ENCODE results near the gene TAOK1.

Gene TAOK1

DNA sequence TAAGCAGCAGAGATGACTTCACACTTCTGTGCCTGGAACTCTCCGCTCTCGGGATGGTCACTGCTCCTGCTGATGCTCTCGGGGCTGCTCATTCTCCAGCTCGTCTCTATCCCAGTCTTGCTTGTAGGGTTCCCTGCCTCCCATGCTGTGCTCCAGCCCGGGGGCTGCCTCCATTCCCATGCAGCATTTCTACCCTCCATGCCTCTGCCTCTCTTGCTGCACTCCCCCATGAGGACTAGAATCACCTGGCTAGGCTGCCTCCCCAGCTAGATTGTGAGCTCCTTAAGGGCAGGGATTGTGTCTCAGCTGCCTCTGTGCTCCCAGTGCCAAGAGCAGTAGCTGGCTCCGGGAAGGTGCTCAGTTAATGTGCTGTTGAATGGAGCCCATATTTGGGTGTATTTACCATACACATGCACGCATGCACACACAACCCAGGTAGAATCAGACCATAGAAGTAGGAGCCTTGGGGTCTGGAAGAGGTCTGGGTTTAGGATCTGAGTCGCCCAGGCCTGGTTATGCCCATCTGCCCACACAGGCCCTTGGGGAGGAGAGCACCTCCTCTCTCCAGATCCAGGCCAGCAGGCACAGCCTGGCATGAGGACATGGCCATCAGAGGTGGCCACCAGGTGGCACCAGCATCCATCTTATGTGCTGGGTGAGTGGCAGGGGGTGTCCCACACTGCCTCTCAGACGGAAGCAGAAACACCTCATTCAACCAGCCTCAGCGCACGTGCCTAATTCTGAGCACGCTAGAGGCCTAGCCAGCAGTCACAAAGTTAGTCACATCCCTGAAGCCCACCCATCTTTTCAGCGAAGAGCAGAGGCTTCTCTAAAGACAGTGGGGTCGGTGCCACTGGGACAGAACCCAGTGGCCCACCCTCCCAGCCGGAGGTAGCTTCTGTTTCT is 190.0 kb downstream of the TAOK1 start:
- peaks cover 20% of the 10 kb centered on the region for H3K4me1 Mint-ChIP-seq
- no peak overlapping the region for H3K4me3 Mint-ChIP-seq
- H3K27me3 Mint-ChIP-seq, result no peaks in the 10 kb centered on the region
- DNase-seq (ENCODE audit: low spot score in 2 of 2) (peak; percentile 86 to 89), ATAC-seq (replicated peaks; ENCODE audit: extremely low read depth, poor library complexity, severe bottlenecking) (peak; percentile 99)
- no peak overlapping the region for H3K27ac Mint-ChIP-seq (ENCODE audit: low read depth)
- no peaks in the 10 kb centered on the region for H3K9me3 Mint-ChIP-seq
- H3K36me3 Mint-ChIP-seq (ENCODE audit: insufficient read depth), result peaks cover 13% of the 10 kb centered on the region

DNA sequence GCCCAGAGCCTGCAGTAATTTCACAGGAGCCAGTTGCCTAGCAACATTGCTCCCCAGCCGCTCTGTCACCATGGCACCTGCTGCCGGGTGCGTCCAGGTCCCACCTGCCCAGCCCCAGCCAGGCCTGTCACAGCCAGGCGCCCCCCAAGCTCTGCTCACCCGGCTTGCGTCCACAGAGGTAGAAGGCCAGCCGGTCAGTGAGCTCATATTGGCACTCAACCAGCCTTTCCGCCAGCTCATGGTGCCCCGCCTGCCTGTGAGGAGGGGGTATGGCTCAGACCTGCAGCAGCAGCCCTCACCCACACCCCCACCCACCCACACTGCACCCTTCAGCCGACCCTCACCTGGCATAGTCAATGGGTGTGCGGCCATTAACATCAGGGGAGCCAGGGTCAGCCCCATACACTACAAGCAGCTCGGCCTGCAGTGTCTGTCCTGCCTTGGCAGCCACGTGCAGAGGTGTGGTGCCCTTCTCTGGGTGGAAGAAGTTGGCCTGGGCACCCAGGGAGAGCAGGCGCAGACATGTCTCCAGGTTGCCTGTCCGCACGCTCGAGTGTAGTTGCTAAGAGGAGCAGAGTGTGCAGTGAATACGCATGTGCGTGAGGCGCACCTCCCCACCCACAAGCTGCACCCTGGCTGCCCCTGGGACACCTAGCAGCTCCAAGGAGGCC is 191.6 kb downstream of the TAOK1 start:
- Mint-ChIP-seq H3K36me3 (ENCODE audit: insufficient read depth) (peaks cover 10% of the 10 kb centered on the region), H3K4me3 (no peak overlapping the region), H3K27ac (ENCODE audit: low read depth) (no peak overlapping the region), H3K9me3 (no peaks in the 10 kb centered on the region), H3K27me3 (no peaks in the 10 kb centered on the region), H3K4me1 (peaks cover 33% of the 10 kb centered on the region)
- no peak for DNase-seq (ENCODE audit: low spot score in 2 of 2)
- no peak for ATAC-seq (replicated peaks; ENCODE audit: extremely low read depth, poor library complexity, severe bottlenecking)

DNA sequence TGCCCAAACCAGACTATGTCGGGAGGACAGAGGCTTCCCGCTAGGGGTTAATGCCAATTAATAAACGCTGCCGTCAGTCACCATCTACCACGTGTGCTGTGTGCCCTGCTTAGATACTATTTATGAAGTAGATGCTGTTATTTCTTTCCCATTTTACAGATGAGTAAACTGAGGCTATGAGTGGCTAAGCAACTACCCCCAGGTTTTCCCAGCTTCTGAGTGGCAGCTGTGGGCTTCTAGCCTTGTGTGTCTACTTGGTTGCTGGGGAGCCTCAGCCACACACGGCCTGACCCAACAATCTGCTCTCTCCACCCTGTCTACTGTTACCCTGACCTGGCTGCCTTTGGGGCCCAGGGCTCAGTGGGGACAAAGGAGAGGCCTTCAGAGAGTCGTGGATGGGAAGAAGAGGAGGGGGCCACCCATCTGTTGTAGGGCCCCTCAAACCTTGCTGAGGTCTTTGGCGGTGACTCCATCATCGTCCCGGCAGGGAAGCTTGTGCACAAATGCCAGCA is 192.1 kb downstream of the TAOK1 start:
- Mint-ChIP-seq H3K4me1 (peaks cover 38% of the 10 kb centered on the region), H3K9me3 (no peaks in the 10 kb centered on the region), H3K27me3 (no peaks in the 10 kb centered on the region), H3K4me3 (no peak overlapping the region), H3K36me3 (ENCODE audit: insufficient read depth) (peaks cover 10% of the 10 kb centered on the region), H3K27ac (ENCODE audit: low read depth) (no peak overlapping the region)
- ATAC-seq (replicated peaks; ENCODE audit: extremely low read depth, poor library complexity, severe bottlenecking) (no peak), DNase-seq (ENCODE audit: low spot score in 2 of 2) (no peak)

GRCh38 chr17:29582772-29583171 is 192.6 kb downstream of the TAOK1 start:
- peaks cover 43% of the 10 kb centered on the region for H3K4me1 Mint-ChIP-seq
- H3K4me3 Mint-ChIP-seq, result no peak overlapping the region
- ATAC-seq (replicated peaks; ENCODE audit: extremely low read depth, poor library complexity, severe bottlenecking) (no peak), DNase-seq (ENCODE audit: low spot score in 2 of 2) (no peak)
- H3K27ac Mint-ChIP-seq (ENCODE audit: low read depth), result no peak overlapping the region
- no peaks in the 10 kb centered on the region for H3K9me3 Mint-ChIP-seq
- peaks cover 10% of the 10 kb centered on the region for H3K36me3 Mint-ChIP-seq (ENCODE audit: insufficient read depth)
- H3K27me3 Mint-ChIP-seq, result no peaks in the 10 kb centered on the region

DNA sequence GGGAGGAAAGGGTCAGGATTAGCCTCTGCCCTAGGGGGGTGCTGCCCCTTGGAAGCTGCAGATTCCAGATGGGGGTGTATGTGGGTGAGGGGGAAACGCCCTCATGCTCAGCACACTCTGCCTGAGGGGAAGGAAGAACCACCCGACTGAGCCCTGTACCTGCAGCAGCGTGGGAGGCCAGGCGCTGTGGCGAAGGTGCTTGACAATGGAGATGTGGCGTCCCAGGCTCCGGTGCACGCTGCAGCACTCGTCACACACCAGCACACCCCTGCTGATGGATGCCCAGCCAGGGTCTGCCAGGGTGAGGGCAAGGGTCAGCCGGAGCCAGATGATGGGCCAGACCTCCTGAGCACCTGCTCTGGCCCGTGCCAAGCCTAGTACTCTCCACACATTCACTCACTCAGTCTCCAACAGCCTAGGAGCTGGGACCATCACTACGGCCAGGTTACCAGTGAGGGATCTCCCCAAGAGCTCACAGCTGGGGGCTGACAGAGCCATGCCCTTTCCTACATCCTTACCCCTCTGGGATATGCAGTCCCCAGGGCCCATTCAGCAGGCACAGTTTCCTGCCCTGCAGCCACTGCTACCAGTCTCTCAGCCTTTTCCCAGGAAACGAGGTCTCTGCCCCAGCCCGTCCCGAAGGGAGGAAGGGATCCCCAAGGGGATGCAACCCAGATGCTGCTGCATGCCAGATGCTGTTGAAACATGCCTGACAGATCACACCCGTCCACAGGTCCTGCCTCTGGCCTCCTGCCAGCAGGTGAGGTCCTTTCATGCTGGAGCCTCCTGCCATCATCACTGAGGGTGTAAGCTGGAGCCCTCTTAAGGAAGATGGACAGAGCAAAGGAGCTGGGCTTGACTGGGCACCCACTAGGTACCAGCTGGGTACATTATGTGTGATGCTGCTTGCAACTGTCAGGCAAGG is 193.4 kb downstream of the TAOK1 start:
- Mint-ChIP-seq H3K4me3 (no peak overlapping the region), H3K9me3 (no peaks in the 10 kb centered on the region), H3K27ac (ENCODE audit: low read depth) (no peak overlapping the region), H3K27me3 (no peaks in the 10 kb centered on the region), H3K4me1 (peaks cover 49% of the 10 kb centered on the region), H3K36me3 (ENCODE audit: insufficient read depth) (peaks cover 10% of the 10 kb centered on the region)
- DNase-seq (ENCODE audit: low spot score in 2 of 2) (no peak), ATAC-seq (replicated peaks; ENCODE audit: extremely low read depth, poor library complexity, severe bottlenecking) (no peak)

DNA sequence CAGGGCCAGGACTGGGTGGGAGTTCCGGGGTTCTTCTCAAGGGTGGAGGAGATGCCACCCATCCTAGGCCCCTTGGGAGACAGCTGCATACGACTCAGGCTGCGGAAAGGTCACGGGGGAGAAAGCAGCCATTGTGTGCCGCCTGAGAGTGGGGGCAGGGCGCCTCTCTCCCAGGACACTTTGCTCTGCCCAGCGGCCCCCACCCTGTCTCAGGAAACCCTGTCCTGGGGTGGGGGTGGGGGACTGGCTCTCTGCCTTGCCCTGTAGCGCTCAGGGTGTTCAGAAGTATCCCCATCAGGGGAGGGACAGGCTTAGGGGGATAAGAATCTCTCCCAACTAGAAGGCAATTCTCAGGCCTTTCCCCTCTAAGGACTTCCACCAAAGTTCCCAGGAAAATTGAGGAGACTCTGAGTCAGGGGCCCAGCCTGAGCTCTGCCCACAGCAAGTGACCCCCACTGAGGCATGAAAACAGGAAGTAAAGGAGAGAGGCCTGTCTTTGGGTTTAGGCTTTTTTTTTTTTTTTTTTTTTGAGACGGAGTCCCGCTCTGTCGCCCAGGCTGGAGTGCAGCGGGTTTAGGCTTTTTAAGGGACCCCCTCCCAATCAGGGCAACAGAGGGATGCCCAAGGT is 194.4 kb downstream of the TAOK1 start:
- DNase-seq (ENCODE audit: low spot score in 2 of 2) (no peak), ATAC-seq (replicated peaks; ENCODE audit: extremely low read depth, poor library complexity, severe bottlenecking) (no peak)
- Mint-ChIP-seq H3K9me3 (no peaks in the 10 kb centered on the region), H3K4me3 (no peak overlapping the region), H3K27me3 (no peaks in the 10 kb centered on the region), H3K36me3 (ENCODE audit: insufficient read depth) (peaks cover 10% of the 10 kb centered on the region), H3K4me1 (peaks cover 49% of the 10 kb centered on the region), H3K27ac (ENCODE audit: low read depth) (no peak overlapping the region)

GRCh38 chr17:29585080-29585751 is 195.1 kb downstream of the TAOK1 start:
- peak overlapping the region; percentile 8 for H3K27ac Mint-ChIP-seq (ENCODE audit: low read depth)
- H3K4me3 Mint-ChIP-seq, result no peak overlapping the region
- ATAC-seq (replicated peaks; ENCODE audit: extremely low read depth, poor library complexity, severe bottlenecking) (no peak), DNase-seq (ENCODE audit: low spot score in 2 of 2) (no peak)
- H3K36me3 Mint-ChIP-seq (ENCODE audit: insufficient read depth), result peaks cover 10% of the 10 kb centered on the region
- H3K4me1 Mint-ChIP-seq, result peaks cover 51% of the 10 kb centered on the region
- no peaks in the 10 kb centered on the region for H3K27me3 Mint-ChIP-seq
- no peaks in the 10 kb centered on the region for H3K9me3 Mint-ChIP-seq

- DNase-seq (ENCODE audit: low spot score in 2 of 2), result no peak
- H3K4me1 Mint-ChIP-seq, result peaks cover 63% of the 10 kb centered on the region
Measured at GRCh38 chr17:29586676-29587469, 196.7 kb downstream of the TAOK1 start.

DNA sequence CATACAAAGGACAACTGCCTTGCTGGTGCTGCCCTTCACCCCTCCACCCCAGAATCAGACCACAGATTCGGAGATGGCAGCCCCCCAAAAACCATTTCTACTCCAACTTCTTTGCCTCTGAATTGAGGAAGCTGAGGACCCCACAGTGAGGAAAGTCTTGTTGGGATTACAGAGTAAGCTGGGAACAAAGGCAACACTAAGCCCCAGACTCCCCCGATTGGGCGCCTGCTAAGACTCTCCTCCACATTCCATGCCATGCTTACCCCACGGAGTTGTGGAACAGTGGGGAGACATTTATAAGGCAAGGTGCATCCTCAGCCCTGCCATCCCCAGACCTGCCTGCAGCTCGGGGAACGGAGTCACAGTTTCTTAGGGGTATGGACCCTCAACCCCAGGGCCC is 197.4 kb downstream of the TAOK1 start:
- Mint-ChIP-seq H3K4me1 (peaks cover 67% of the 10 kb centered on the region), H3K27ac (ENCODE audit: low read depth) (peak overlapping the region; percentile 89), H3K9me3 (no peaks in the 10 kb centered on the region), H3K27me3 (no peaks in the 10 kb centered on the region), H3K36me3 (ENCODE audit: insufficient read depth) (peaks cover 6% of the 10 kb centered on the region), H3K4me3 (peak overlapping the region; percentile 87)
- ATAC-seq (replicated peaks; ENCODE audit: extremely low read depth, poor library complexity, severe bottlenecking), result no peak
- no peak for DNase-seq (ENCODE audit: low spot score in 2 of 2)

More at GRCh38 chr17:29586676-29587469, 196.7 kb downstream of the TAOK1 start:
- ATAC-seq (replicated peaks; ENCODE audit: extremely low read depth, poor library complexity, severe bottlenecking), result no peak
- Mint-ChIP-seq H3K27ac (ENCODE audit: low read depth) (no peak overlapping the region), H3K27me3 (no peaks in the 10 kb centered on the region), H3K9me3 (no peaks in the 10 kb centered on the region), H3K4me3 (peak overlapping the region; percentile 87), H3K36me3 (ENCODE audit: insufficient read depth) (peaks cover 7% of the 10 kb centered on the region)

GRCh38 chr17:29588017-29588561 is 197.9 kb downstream of the TAOK1 start:
- no peaks in the 10 kb centered on the region for H3K27me3 Mint-ChIP-seq
- H3K4me3 Mint-ChIP-seq, result peak overlapping the region; percentile 87
- no peaks in the 10 kb centered on the region for H3K9me3 Mint-ChIP-seq
- peaks cover 5% of the 10 kb centered on the region for H3K36me3 Mint-ChIP-seq (ENCODE audit: insufficient read depth)
- H3K4me1 Mint-ChIP-seq, result peaks cover 67% of the 10 kb centered on the region
- peak overlapping the region; percentile 89 for H3K27ac Mint-ChIP-seq (ENCODE audit: low read depth)
- DNase-seq (ENCODE audit: low spot score in 2 of 2), result no peak
- ATAC-seq (replicated peaks; ENCODE audit: extremely low read depth, poor library complexity, severe bottlenecking), result no peak
